BLaER1 treated with 17β-estradiol and CSF1 and Interleukin-3, amounts not matched to agents 10 nM and 100 nM (cell line): ENCODE measurements around the gene MCCC1.

Experiments
- H3K27ac ChIP-seq, 11 experiments: shearing (Covaris generic); formaldehyde crosslinking; 2 replicates each; pipeline ENCODE4 v1.8.1; 2022
- H3K27me3 ChIP-seq, 11 experiments: shearing (Covaris generic); formaldehyde crosslinking; 2 replicates each; pipeline ENCODE4 v1.8.1; 2022
- H3K36me3 ChIP-seq, 11 experiments: shearing (Covaris generic); formaldehyde crosslinking; 2 replicates each; pipeline ENCODE4 v1.8.1; 2022
- H3K4me1 ChIP-seq, 10 experiments: shearing (Covaris generic); formaldehyde crosslinking; 2 replicates each; pipeline ENCODE4 v1.8.1; 2022
- H3K4me2 ChIP-seq, 11 experiments: shearing (Covaris generic); formaldehyde crosslinking; 2 replicates each; pipeline ENCODE4 v1.8.1; 2022
- H3K4me3 ChIP-seq, 10 experiments: shearing (Covaris generic); formaldehyde crosslinking; 2 replicates each; pipeline ENCODE4 v1.8.1; 2022
- H3K9ac ChIP-seq, 11 experiments: shearing (Covaris generic); formaldehyde crosslinking; 2 replicates each; pipeline ENCODE4 v1.8.1; 2022
- H3K9me3 ChIP-seq, 11 experiments: shearing (Covaris generic); formaldehyde crosslinking; replicated peaks in 1 of 11; 2 replicates each; pipeline ENCODE4 v1.8.1; 2022
- H4K20me1 ChIP-seq, 11 experiments: shearing (Covaris generic); formaldehyde crosslinking; 2 replicates each; pipeline ENCODE4 v1.8.1; 2022
- Cebpa-rat ChIP-seq, 11 experiments: shearing (Covaris generic); IDR thresholded peaks; 2 replicates each; pipeline ENCODE4 v1.8.1; 2022

MCCC1 gene

DNA sequence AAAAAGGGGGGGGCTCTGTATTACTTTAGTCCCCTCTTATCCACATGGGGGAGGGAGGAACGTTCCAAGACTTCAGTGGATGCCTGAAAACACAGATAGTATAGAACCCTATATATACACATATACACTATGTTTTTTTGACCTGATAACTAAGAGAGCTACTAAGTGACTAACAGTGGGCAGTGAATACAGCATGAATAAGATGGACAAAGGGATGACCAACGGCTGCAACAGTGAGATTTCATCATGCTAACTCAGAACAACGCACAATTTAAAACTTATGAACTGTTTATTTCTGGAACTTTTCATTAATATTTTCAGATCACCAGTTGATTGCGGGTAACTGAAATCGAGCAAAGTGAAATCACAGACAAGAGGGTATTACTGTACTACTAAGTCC, 126.2 kb downstream of the MCCC1 start:
- TF ChIP-seq Cebpa-rat (IDR thresholded peaks at IDR 0.05), result no peak
- no peaks in the 10 kb centered on the region for H3K9me3 ChIP-seq
- H4K20me1 ChIP-seq, result peaks cover 40 to 98% (median 77%) of the 10 kb centered on the region in 11 experiments; a peak in 21 of 22 replicates
- peaks cover 13 to 58% (median 37%) of the 10 kb centered on the region in 10 experiments for H3K4me1 ChIP-seq
- H3K27me3 ChIP-seq, result no peaks in the 10 kb centered on the region
- no peak overlapping the region for H3K27ac ChIP-seq
- no peak overlapping the region for H3K4me3 ChIP-seq
- H3K4me2 ChIP-seq, result no peak overlapping the region
- H3K36me3 ChIP-seq, result peaks cover 0 to 26% (median 15%) of the 10 kb centered on the region in 11 experiments; a peak in 11 of 22 replicates
- no peak overlapping the region for H3K9ac ChIP-seq

DNA sequence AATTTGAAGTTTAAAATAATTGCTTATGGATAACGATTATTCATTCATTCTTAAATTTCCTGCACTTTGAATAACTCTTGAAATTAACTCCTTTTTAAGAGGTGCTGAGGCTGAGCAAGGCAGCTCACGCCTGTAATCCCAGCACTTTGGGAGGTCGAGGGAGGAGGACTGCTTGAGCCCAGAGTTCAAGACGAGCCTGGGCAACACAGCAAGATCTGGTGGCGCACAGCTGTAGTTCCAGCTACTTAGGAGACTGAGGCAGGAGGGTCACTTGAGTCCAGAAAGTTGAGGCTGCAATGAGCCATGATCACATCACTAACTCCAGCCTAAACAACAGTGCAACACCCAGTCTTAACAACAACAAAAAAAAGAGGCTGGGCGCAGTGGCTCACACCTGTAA, 126.9 kb downstream of the MCCC1 start:
- Histone ChIP-seq H3K9ac (no peak overlapping the region), H3K4me3 (no peak overlapping the region), H3K9me3 (no peaks in the 10 kb centered on the region), H3K4me1 (peaks cover 13 to 58% (median 36%) of the 10 kb centered on the region in 10 experiments), H3K27me3 (no peaks in the 10 kb centered on the region), H3K36me3 (peaks cover 0 to 26% (median 15%) of the 10 kb centered on the region in 11 experiments; a peak in 11 of 22 replicates), H4K20me1 (peaks cover 38 to 98% (median 77%) of the 10 kb centered on the region in 11 experiments; a peak in 20 of 22 replicates), H3K4me2 (peak overlapping the region in 1 of 11 experiments; percentile 7; a peak in 3 of 22 replicates), H3K27ac (no peak overlapping the region)
- no peak for TF ChIP-seq Cebpa-rat (IDR thresholded peaks at IDR 0.05)

DNA sequence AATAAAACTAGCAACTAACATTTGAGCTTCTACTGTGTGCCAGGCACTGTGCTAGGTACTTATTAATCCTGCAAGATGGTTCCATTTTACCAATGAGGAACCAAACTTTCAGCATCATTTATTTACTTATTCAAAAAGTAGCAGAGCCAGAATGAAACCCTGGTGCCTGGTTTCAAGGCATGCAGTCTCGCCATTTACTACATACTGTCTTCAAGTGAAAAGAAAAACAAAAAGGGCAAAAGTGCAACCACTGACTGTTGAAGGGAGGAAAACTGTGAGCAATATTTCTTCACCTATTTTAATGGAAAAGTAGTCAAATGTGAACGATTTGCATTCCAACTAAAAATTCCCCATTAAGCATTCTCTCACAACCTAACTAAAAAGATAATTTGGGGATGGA, 127.7 kb downstream of the MCCC1 start:
- Histone ChIP-seq H4K20me1 (peaks cover 31 to 99% (median 78%) of the 10 kb centered on the region in 11 experiments; a peak in 20 of 22 replicates), H3K4me2 (no peak overlapping the region), H3K27ac (no peak overlapping the region), H3K4me1 (peaks cover 14 to 60% (median 35%) of the 10 kb centered on the region in 10 experiments), H3K9me3 (no peaks in the 10 kb centered on the region), H3K27me3 (no peaks in the 10 kb centered on the region), H3K9ac (no peak overlapping the region), H3K36me3 (peaks cover 0 to 26% (median 15%) of the 10 kb centered on the region in 11 experiments; a peak in 11 of 22 replicates), H3K4me3 (no peak overlapping the region)
- TF ChIP-seq Cebpa-rat (IDR thresholded peaks at IDR 0.05), result no peak

DNA sequence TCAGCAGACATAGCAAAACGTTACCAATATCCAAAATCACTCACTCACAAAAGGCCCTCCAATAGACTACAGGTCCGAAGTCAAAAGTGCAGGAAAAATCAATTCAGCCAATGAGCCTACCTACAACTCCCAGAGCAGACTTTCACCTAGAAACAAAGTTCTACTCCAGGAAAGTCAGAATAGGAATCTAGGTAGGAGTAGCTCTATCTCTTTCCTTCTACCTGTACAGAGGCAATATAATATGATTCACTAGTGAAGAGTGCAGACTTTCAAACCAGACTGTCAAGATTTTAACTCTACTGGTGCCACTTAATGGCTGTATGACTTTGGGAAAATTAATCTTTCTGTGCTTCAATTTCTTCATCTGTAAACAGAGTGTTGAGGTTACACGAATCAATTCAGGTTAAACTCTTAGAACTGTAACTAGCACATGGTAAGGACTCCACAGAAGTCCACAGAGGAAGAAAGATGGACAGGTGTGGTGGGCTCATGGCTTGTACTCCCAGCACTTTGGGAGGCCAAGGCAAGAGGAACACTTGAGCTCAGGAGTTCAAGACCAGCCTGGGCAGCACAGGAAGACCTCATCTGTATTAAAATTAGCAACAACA, 128.4 kb downstream of the MCCC1 start:
- Histone ChIP-seq H3K27me3 (no peaks in the 10 kb centered on the region), H3K27ac (no peak overlapping the region), H3K36me3 (peaks cover 0 to 26% (median 15%) of the 10 kb centered on the region in 11 experiments; a peak in 11 of 22 replicates), H3K9me3 (no peaks in the 10 kb centered on the region), H3K4me2 (no peak overlapping the region), H4K20me1 (peaks cover 29 to 99% (median 80%) of the 10 kb centered on the region in 11 experiments; a peak in 20 of 22 replicates), H3K4me1 (peaks cover 20 to 62% (median 36%) of the 10 kb centered on the region in 10 experiments), H3K9ac (no peak overlapping the region), H3K4me3 (no peak overlapping the region)
- no peak for TF ChIP-seq Cebpa-rat (IDR thresholded peaks at IDR 0.05)

DNA sequence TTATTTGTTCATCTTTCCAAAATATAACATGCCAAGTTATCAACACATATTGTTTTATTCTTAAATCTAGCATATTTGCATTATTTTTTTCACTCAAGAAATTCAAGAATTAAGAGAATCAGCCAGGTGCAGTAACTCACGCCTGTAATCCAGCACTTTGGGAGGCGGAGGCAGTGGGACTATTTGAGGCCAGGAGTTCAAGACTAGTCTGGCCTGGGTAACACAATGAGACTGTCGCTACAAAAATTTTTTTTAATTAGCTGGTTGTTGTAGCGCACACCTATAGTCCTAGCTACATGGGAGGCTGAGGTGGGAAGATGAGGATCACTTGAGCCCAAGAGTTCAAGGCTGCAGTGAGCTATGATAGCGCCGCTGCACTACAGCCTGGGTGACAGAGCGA, 129.4 kb downstream of the MCCC1 start:
- H4K20me1 ChIP-seq, result peaks cover 19 to 97% (median 75%) of the 10 kb centered on the region in 11 experiments; a peak in 20 of 22 replicates
- TF ChIP-seq Cebpa-rat (IDR thresholded peaks at IDR 0.05), result no peak
- H3K27ac ChIP-seq, result peak overlapping the region in 3 of 11 experiments; percentile 40 to 70 (median 57); a peak in 5 of 22 replicates
- no peak overlapping the region for H3K4me3 ChIP-seq
- H3K4me2 ChIP-seq, result peak overlapping the region in 3 of 11 experiments; percentile 25 to 83 (median 81); a peak in 4 of 22 replicates
- peaks cover 0 to 33% (median 18%) of the 10 kb centered on the region in 11 experiments; a peak in 13 of 22 replicates for H3K36me3 ChIP-seq
- peaks cover 20 to 64% (median 29%) of the 10 kb centered on the region in 10 experiments for H3K4me1 ChIP-seq
- H3K9me3 ChIP-seq, result no peaks in the 10 kb centered on the region
- no peak overlapping the region for H3K9ac ChIP-seq
- no peaks in the 10 kb centered on the region for H3K27me3 ChIP-seq

DNA sequence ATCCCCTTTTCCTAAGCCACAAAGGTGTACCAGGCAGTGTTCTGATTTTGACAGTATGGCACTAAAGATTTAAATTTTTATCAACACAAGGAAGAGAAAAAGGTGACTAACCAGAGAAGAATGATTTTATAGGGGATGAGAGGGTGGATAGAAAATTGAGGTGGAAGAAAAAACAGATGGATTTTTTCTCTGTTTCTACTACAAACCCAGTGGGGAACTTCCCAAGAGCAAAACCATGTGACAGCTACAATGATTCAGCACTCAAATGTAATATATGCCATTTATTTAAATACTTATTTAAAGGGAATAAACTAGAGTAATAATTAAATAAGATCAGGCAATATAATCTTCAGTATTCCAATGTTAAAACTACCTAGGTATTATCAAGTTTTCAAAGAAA, 130.0 kb downstream of the MCCC1 start:
- H3K27me3 ChIP-seq, result no peaks in the 10 kb centered on the region
- H3K4me2 ChIP-seq, result peak overlapping the region in 3 of 11 experiments; percentile 25 to 83 (median 81); a peak in 5 of 22 replicates
- H3K9me3 ChIP-seq, result no peaks in the 10 kb centered on the region
- H4K20me1 ChIP-seq, result peaks cover 19 to 97% (median 70%) of the 10 kb centered on the region in 11 experiments; a peak in 20 of 22 replicates
- H3K9ac ChIP-seq, result no peak overlapping the region; a peak in 1 of 22 replicates
- peaks cover 0 to 36% (median 22%) of the 10 kb centered on the region in 11 experiments; a peak in 13 of 22 replicates for H3K36me3 ChIP-seq
- no peak for TF ChIP-seq Cebpa-rat (IDR thresholded peaks at IDR 0.05)
- no peak overlapping the region for H3K4me3 ChIP-seq
- H3K27ac ChIP-seq, result peak overlapping the region in 4 of 11 experiments; percentile 25 to 70 (median 48); a peak in 6 of 22 replicates
- H3K4me1 ChIP-seq, result peaks cover 18 to 67% (median 28%) of the 10 kb centered on the region in 10 experiments; a peak in 19 of 20 replicates

DNA sequence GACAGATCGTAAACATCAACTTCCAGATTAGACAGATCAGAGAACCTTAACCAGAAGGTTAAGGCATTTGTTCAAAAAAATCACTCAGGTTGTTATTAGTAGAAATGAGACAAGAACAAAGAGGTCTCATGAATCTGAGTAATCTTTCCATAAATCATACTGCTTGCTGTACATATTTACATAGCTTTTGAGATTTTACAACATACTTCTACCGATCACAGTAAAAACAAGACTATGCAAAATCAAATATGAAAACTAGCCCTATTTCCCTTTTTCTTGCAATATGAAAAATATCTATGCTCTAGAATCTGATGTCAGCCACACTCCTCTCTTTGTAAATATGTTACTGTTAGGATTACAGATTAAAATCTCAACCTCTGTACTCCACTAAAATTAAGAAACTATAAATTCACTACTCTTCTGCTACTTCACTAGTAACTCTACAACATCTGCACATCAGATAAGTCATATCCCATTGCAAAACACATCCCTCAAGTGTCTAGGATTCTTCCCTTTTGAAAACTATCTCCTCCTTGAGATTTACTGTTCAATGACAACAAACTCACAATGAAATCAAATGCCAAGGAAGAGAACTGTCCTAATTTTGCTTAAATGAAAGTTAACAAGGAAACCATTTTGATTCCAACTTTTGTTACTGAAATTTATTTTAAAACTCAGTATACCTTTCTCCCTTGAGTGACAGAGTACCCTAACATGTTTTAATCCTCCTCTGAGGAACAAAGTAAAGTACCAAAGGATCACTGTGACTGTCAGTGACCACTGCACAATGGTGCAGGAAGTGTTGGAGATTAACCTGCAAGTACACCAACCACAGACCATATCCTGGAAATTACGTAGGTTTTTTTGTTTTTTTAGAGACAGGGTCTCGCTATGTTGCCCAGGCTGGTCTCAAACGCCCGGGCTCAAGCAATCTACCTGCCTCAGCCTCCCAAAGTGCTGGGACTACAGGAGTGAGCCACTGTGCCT, 131.8 kb downstream of the MCCC1 start:
- H4K20me1 ChIP-seq, result peaks cover 14 to 95% (median 58%) of the 10 kb centered on the region in 11 experiments; a peak in 20 of 22 replicates
- no peak overlapping the region for H3K4me3 ChIP-seq
- H3K4me1 ChIP-seq, result peaks cover 16 to 71% (median 26%) of the 10 kb centered on the region in 10 experiments; a peak in 19 of 20 replicates
- H3K27ac ChIP-seq, result peak overlapping the region in 5 of 11 experiments; percentile 25 to 81 (median 55); a peak in 7 of 22 replicates
- H3K9ac ChIP-seq, result peak overlapping the region in 3 of 11 experiments; percentile 22 to 68 (median 63); a peak in 4 of 22 replicates
- no peaks in the 10 kb centered on the region for H3K9me3 ChIP-seq
- peaks cover 9 to 37% (median 23%) of the 10 kb centered on the region in 11 experiments; a peak in 20 of 22 replicates for H3K36me3 ChIP-seq
- peak overlapping the region in 10 of 11 experiments; percentile 3 to 85 (median 52); a peak in 17 of 22 replicates for H3K4me2 ChIP-seq
- TF ChIP-seq Cebpa-rat (IDR thresholded peaks at IDR 0.05), result no peak
- H3K27me3 ChIP-seq, result no peaks in the 10 kb centered on the region

DNA sequence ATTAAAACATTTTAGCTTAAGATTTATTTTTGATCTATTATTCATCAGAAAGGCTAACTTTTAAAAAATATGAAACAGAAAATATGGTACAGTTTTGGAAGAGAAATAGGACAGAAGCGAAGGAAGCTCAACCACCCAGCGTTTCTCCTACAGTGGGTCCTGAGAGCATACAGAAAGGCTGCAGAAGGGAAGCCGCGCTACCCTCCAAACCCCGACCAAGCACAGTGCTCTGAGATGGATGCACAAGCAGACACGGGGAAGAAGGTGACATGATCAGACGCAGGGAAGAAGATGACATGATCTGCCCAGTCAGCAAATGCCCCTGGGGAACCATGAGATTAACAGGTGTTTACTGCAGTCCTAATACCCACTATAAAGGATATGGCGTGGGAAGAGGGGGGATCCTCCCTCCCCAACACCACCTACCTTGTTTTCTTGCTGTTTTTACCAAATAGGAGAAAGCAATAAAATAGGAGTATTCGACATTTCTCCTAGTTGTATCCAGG, 133.4 kb downstream of the MCCC1 start:
- Histone ChIP-seq H3K4me1 (peaks cover 13 to 68% (median 21%) of the 10 kb centered on the region in 10 experiments; a peak in 19 of 20 replicates), H4K20me1 (peaks cover 11 to 86% (median 49%) of the 10 kb centered on the region in 11 experiments; a peak in 20 of 22 replicates), H3K27ac (peak overlapping the region in 1 of 11 experiments; percentile 75; a peak in 2 of 22 replicates), H3K9me3 (no peaks in the 10 kb centered on the region), H3K4me2 (peak overlapping the region in 5 of 11 experiments; percentile 7 to 85 (median 25); a peak in 5 of 22 replicates), H3K4me3 (no peak overlapping the region), H3K36me3 (peaks cover 22 to 43% (median 32%) of the 10 kb centered on the region in 11 experiments), H3K27me3 (no peaks in the 10 kb centered on the region), H3K9ac (no peak overlapping the region)
- TF ChIP-seq Cebpa-rat (IDR thresholded peaks at IDR 0.05), result no peak
